HTERT RPE-1 (cell line): ENCODE results near the gene POLDIP3.
"Not testable (repeated sequence)": the region's sequence is repeated elsewhere in the genome, so short reads cannot be mapped to it uniquely, and the experiment has no call there.

Experiments used
- in situ Hi-C: fragments of 300-500 bp; cut with MboI; formaldehyde crosslinking; loops from 4 replicates; pipeline ENCODE4 v1.14.3; 2020; ENCODE audit warnings: low sequenced_read_pairs

Gene POLDIP3

GRCh38 chr22:42620084-42620483, 5.4 kb upstream of the POLDIP3 start:
- in situ Hi-C loops: no loop called here

- in situ Hi-C loops: no loop called here
Observed at GRCh38 chr22:42619261-42620063, 4.8 kb upstream of the POLDIP3 start.

- in situ Hi-C loops: no loop called here
Observed at GRCh38 chr22:42617155-42617983, 2.7 kb upstream of the POLDIP3 start.

GRCh38 chr22:42615860-42616175, 1.1 kb upstream of the POLDIP3 start:
- in situ Hi-C loops: not testable (repeated sequence)

GRCh38 chr22:42615092-42615859, 593 bp upstream of the POLDIP3 start:
- in situ Hi-C loops: no loop called here

GRCh38 chr22:42613872-42614301, 796 bp downstream of the POLDIP3 start:
- in situ Hi-C loops: no loop called here

- in situ Hi-C loops: no loop called here
Observed at GRCh38 chr22:42612336-42612735, 2.3 kb downstream of the POLDIP3 start.

GRCh38 chr22:42611051-42611450, 3.6 kb downstream of the POLDIP3 start:
- in situ Hi-C loops: no loop called here

GRCh38 chr22:42610186-42610585, 4.5 kb downstream of the POLDIP3 start:
- in situ Hi-C loops: no loop called here

GRCh38 chr22:42608823-42609361, 5.8 kb downstream of the POLDIP3 start:
- in situ Hi-C loops: no loop called here

GRCh38 chr22:42608136-42608822, 6.4 kb downstream of the POLDIP3 start:
- in situ Hi-C loops: no loop called here

GRCh38 chr22:42607641-42608040, 7.0 kb downstream of the POLDIP3 start:
- in situ Hi-C loops: not testable (repeated sequence)

GRCh38 chr22:42604403-42604802, 10.3 kb downstream of the POLDIP3 start:
- in situ Hi-C loops: no loop called here

- in situ Hi-C loops: no loop called here
Observed at GRCh38 chr22:42603427-42603826, 11.3 kb downstream of the POLDIP3 start.

- in situ Hi-C loops: no loop called here
Observed at GRCh38 chr22:42602470-42602869, 12.2 kb downstream of the POLDIP3 start.

GRCh38 chr22:42601879-42602465, 12.7 kb downstream of the POLDIP3 start:
- in situ Hi-C loops: no loop called here

GRCh38 chr22:42596863-42597530, 17.7 kb downstream of the POLDIP3 start:
- in situ Hi-C loops: no loop called here

- in situ Hi-C loops: no loop called here
Observed at GRCh38 chr22:42596336-42596735, 18.3 kb downstream of the POLDIP3 start.

GRCh38 chr22:42595434-42595833, 19.2 kb downstream of the POLDIP3 start:
- in situ Hi-C loops: no loop called here

GRCh38 chr22:42591987-42592386, 22.7 kb downstream of the POLDIP3 start:
- in situ Hi-C loops: no loop called here
